Panc1 (cell line): Measurements from ENCODE around the gene SPINDOC.

ENCODE experiments used
- POLR2AphosphoS5 ChIP-seq: IDR thresholded peaks from 2 replicates; pipeline ENCODE4 v1.6.1; 2012; ENCODE audit warnings: mild to moderate bottlenecking, low read depth, low read length, moderate library complexity
- REST ChIP-seq, 2 experiments: IDR thresholded peaks; 2 replicates each; pipeline ENCODE4 v1.6.1; 2011 to 2012; ENCODE audit warnings: low read depth in 2 of 2, control low read depth in 1 of 2, low read length in 1 of 2, mild to moderate bottlenecking in 1 of 2, moderate library complexity in 1 of 2; ENCODE audit not compliant: insufficient read depth in 1 of 2
- SIN3A ChIP-seq: IDR thresholded peaks from 2 replicates; pipeline ENCODE4 v1.6.1; 2012; ENCODE audit warnings: low read depth, mild to moderate bottlenecking, low read length, moderate library complexity, borderline replicate concordance; ENCODE audit not compliant: insufficient read depth
- TCF7L2 ChIP-seq: IDR thresholded peaks from 2 replicates; pipeline ENCODE4 v1.6.1; 2011; ENCODE audit warnings: mild to moderate bottlenecking, low read depth, low read length, inconsistent platforms
- TF ChIP-seq, protein P1 (sequence below): fragments of 450-650 bp; IDR thresholded peaks from 2 replicates; pipeline ENCODE4 v1.5.1; 2017; ENCODE audit warnings: mild to moderate bottlenecking

- TF ChIP-seq POLR2AphosphoS5 = no peak
- no peak for TF ChIP-seq SIN3A
- TF ChIP-seq, protein P1, sequence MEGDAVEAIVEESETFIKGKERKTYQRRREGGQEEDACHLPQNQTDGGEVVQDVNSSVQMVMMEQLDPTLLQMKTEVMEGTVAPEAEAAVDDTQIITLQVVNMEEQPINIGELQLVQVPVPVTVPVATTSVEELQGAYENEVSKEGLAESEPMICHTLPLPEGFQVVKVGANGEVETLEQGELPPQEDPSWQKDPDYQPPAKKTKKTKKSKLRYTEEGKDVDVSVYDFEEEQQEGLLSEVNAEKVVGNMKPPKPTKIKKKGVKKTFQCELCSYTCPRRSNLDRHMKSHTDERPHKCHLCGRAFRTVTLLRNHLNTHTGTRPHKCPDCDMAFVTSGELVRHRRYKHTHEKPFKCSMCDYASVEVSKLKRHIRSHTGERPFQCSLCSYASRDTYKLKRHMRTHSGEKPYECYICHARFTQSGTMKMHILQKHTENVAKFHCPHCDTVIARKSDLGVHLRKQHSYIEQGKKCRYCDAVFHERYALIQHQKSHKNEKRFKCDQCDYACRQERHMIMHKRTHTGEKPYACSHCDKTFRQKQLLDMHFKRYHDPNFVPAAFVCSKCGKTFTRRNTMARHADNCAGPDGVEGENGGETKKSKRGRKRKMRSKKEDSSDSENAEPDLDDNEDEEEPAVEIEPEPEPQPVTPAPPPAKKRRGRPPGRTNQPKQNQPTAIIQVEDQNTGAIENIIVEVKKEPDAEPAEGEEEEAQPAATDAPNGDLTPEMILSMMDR = no peak
- no peak for TF ChIP-seq REST (IDR thresholded peaks at IDR 0.05; ENCODE audit: insufficient read depth in 1 of 2, low read depth in 2 of 2, low read length in 1 of 2)
- no peak for TF ChIP-seq TCF7L2
Measured at GRCh38 chr11:63840356-63841060, 27.3 kb downstream of the SPINDOC start.
